GM12878 (cell line): ENCODE results near the gene PHEX. TPM values are rescaled to one million over a fixed set of nuclear protein-coding genes. Genes with fewer than 3 reads are reported as not detected.

ENCODE experiments used
- ATAC-seq: fragments of 200-7000 bp; cut with Tn5 transposase; 3 replicates; pipeline ENCODE4 v1.9.1; 2020; ENCODE audit warnings: mild to moderate bottlenecking, moderate library complexity
- BruUV-seq: library from RNA; stranded (reverse); fragments of 400-500 nt; replicated peaks from 2 replicates; lab custom pipeline; 2021; lab: Mats Ljungman, UMichigan
- CTCF ChIA-PET: fragments of 300-600 bp; sonication (Branson Sonifier 250); formaldehyde crosslinking; extraction: SDS; loops from one replicate; lab custom pipeline; 2021; ENCODE audit warnings: inconsistent platforms; lab: Yijun Ruan, JAX
- POLR2A ChIA-PET: fragments of 350-600 bp; formaldehyde crosslinking; extraction: SDS; loops from one replicate; lab custom pipeline; 2021; ENCODE audit warnings: inconsistent platforms; lab: Charles Lee
- RAD21 ChIA-PET: fragments of 300-600 bp; sonication (Branson Sonifier 250); formaldehyde crosslinking; loops from one replicate; lab custom pipeline; 2023; ENCODE audit warnings: antibody characterized with exemption; ENCODE audit not compliant: unreplicated experiment; lab: Charles Lee
- SMC1A ChIA-PET: fragments of 300-600 bp; sonication (Branson Sonifier 250); formaldehyde crosslinking; loops from one replicate; lab custom pipeline; 2023; ENCODE audit not compliant: unreplicated experiment, uncharacterized antibody; lab: Charles Lee
- DNase-seq: peaks from one replicate; pipeline ENCODE4 v3.0.0-alpha.2; 2011; ENCODE audit warnings: low read depth, low spot score
- FAIRE-seq: peaks from 3 replicates; lab custom pipeline; 2011; peaks lifted over from hg19 to GRCh38; lab: Jason Lieb, UNC
- H2AFZ ChIP-seq: 2 replicates; pipeline ENCODE4 v1.6.0; 2011; ENCODE audit warnings: low read depth, low read length, control low read depth; ENCODE audit not compliant: control insufficient read depth
- H3K27ac ChIP-seq: 2 replicates; pipeline ENCODE4 v1.5.1; 2011; ENCODE audit warnings: control low read depth; ENCODE audit not compliant: control insufficient read depth, insufficient read depth
- H3K27me3 ChIP-seq, 2 experiments: replicated peaks in 1 of 2; 2 replicates each; pipeline versions ENCODE4 v1.6.0 to v1.6.1; 2011; ENCODE audit warnings: low read length in 1 of 2; ENCODE audit not compliant: control insufficient read depth in 2 of 2, insufficient read depth in 2 of 2
- H3K36me3 ChIP-seq, 2 experiments: 2 replicates each; pipeline ENCODE4 v1.5.1; 2011; ENCODE audit warnings: low read length in 1 of 2; ENCODE audit not compliant: control insufficient read depth in 2 of 2, insufficient read depth in 2 of 2
- H3K4me1 ChIP-seq: 2 replicates; pipeline ENCODE4 v1.6.1; 2011; ENCODE audit warnings: mild to moderate bottlenecking, low read length, moderate library complexity, mixed read lengths; ENCODE audit not compliant: control insufficient read depth, insufficient read depth
- H3K4me2 ChIP-seq: 2 replicates; pipeline ENCODE4 v1.6.0; 2011; ENCODE audit warnings: control low read depth; ENCODE audit not compliant: control insufficient read depth, insufficient read depth
- H3K4me3 ChIP-seq: fragments of 200-600 bp; sonication (generic); 2 replicates; pipeline ENCODE4 v1.5.1; 2016
- H3K79me2 ChIP-seq: 2 replicates; pipeline ENCODE4 v1.6.0; 2011; ENCODE audit warnings: low read length; ENCODE audit not compliant: control insufficient read depth, insufficient read depth
- H3K9ac ChIP-seq: 2 replicates; pipeline ENCODE4 v1.8.0; 2011; ENCODE audit warnings: low read length, control low read depth, mixed read lengths; ENCODE audit not compliant: control insufficient read depth, insufficient read depth
- H3K9me3 ChIP-seq: replicated peaks from 3 replicates; pipeline ENCODE4 v1.5.1; 2011; ENCODE audit warnings: mild to moderate bottlenecking, low read length; ENCODE audit not compliant: control insufficient read depth, insufficient read depth
- H4K20me1 ChIP-seq: 2 replicates; pipeline ENCODE4 v1.6.0; 2011; ENCODE audit not compliant: control insufficient read depth, insufficient read depth
- BACH1 ChIP-seq: fragments of 450-650 bp; IDR thresholded peaks from 2 replicates; pipeline ENCODE4 v1.6.1; 2017; ENCODE audit warnings: mild to moderate bottlenecking, borderline replicate concordance
- CBFB ChIP-seq: IDR thresholded peaks from 2 replicates; pipeline ENCODE4 v1.6.1; 2016; ENCODE audit warnings: antibody characterized with exemption, low read depth
- ESRRA ChIP-seq: IDR thresholded peaks from 2 replicates; pipeline ENCODE4 v1.6.1; 2012; ENCODE audit warnings: mild to moderate bottlenecking, low read length, improper control_type of control experiment
- FOS ChIP-seq: IDR thresholded peaks from 3 replicates; pipeline ENCODE4 v1.6.1; 2011; ENCODE audit warnings: borderline replicate concordance; ENCODE audit not compliant: insufficient read length; ENCODE audit errors: extremely low read depth
- IKZF2 ChIP-seq, 2 experiments: fragments of 450-650 bp; IDR thresholded peaks; 2 replicates each; pipeline ENCODE4 v1.6.1; 2017; ENCODE audit warnings: mild to moderate bottlenecking in 2 of 2, moderate library complexity in 2 of 2
- IRF3 ChIP-seq: fragments of 450-650 bp; IDR thresholded peaks from 2 replicates; pipeline ENCODE4 v1.6.1; 2014; ENCODE audit warnings: mild to moderate bottlenecking
- IRF4 ChIP-seq: IDR thresholded peaks from 2 replicates; pipeline ENCODE4 v1.6.1; 2011; ENCODE audit warnings: low read depth, low read length
- IRF5 ChIP-seq: fragments of 450-650 bp; IDR thresholded peaks from 2 replicates; pipeline ENCODE4 v1.6.1; 2017; ENCODE audit warnings: borderline replicate concordance
- JUNB ChIP-seq: IDR thresholded peaks from 2 replicates; pipeline ENCODE4 v1.6.1; 2016; ENCODE audit warnings: antibody characterized with exemption, mild to moderate bottlenecking
- KDM1A ChIP-seq: fragments of 200-600 bp; sonication (generic); IDR thresholded peaks from 2 replicates; pipeline ENCODE4 v1.6.1; 2016; ENCODE audit warnings: borderline replicate concordance
- NFYB ChIP-seq: IDR thresholded peaks from 2 replicates; pipeline ENCODE4 v1.6.1; 2011; ENCODE audit warnings: low read depth, mild to moderate bottlenecking, low read length, improper control_type of control experiment, moderate library complexity; ENCODE audit not compliant: insufficient read depth
- RBBP5 ChIP-seq: fragments of 200-600 bp; sonication (generic); conservative IDR thresholded peaks from 2 replicates; pipeline ENCODE4 v1.6.1; 2016
- STAT1 ChIP-seq: fragments of 450-650 bp; conservative IDR thresholded peaks from 2 replicates; pipeline ENCODE4 v1.6.1; 2014; ENCODE audit warnings: antibody characterized with exemption, mild to moderate bottlenecking
- ZNF384 ChIP-seq: IDR thresholded peaks from 2 replicates; pipeline ENCODE4 v1.6.1; 2012; ENCODE audit warnings: low read depth, mild to moderate bottlenecking, low read length, improper control_type of control experiment, borderline replicate concordance
- WGBS: methylation state at CpG from one replicate; pipeline ENCODE4 v1.1.6; 2016; ENCODE audit warnings: low lambda C conversion rate; ENCODE audit not compliant: insufficient replicate concordance, insufficient coverage; ENCODE audit errors: missing lambda C conversion rate; 5-methylcytosine and 5-hydroxymethylcytosine counted together
- in situ Hi-C: fragments of 300-500 bp; cut with MboI; formaldehyde crosslinking; loops from 9 replicates; pipeline ENCODE4 v1.14.3; 2018; ENCODE audit warnings: mixed read lengths
- intact Hi-C: fragments of 100-400 bp; cut with micrococcal nuclease; formaldehyde crosslinking; loops from one replicate; pipeline ENCODE4 v1.14.2; 2022; ENCODE audit not compliant: unreplicated experiment
- polyA plus RNA-seq, 11 experiments: library from polyadenylated mRNA; depleted of rRNA in 4 of 11; unstranded in 6 of 11; stranded (reverse) in 5 of 11; fragments of >200 nt; fragmentation: Nextera tagmentation in 4 of 11; fragmentation: Illumina TruSeq in 1 of 11; extraction: Ambion mirVana in 4 of 11; extraction: Trizol in 1 of 11; gene quantifications; 1 replicate in 1 of 11; 2 replicates in 10 of 11; pipeline versions ENCODE4 v1.2.1 to v1.2.3, GENCODE V29; 2011 to 2016; ENCODE audit warnings: inconsistent platforms in 2 of 11, missing spikeins in 2 of 11, low read depth in 1 of 11
- total RNA-seq, 4 experiments: library from RNA; depleted of rRNA in 3 of 4; stranded (reverse); fragments of >200 nt in 3 of 4; fragmentation: Illumina TruSeq in 1 of 4; extraction: Trizol in 1 of 4; gene quantifications; 2 replicates each; pipeline versions ENCODE4 v1.2.1 to v1.2.3, GENCODE V29; 2013 to 2021

Gene PHEX
- total and polyA plus RNA-seq, 10 of the 15 experiments (the other 5 are each of a cell fraction or from before 2014, with no cell fraction given): 0.12 to 97.2 (median 0.55) TPM

GRCh38 chrX:22273714-22274317 lies 241.7 kb downstream of the PHEX start:
- ChIA-PET CTCF (no interaction called here), SMC1A (no interaction called here), POLR2A (no interaction called here), RAD21 (no interaction called here)
- ATAC-seq (no peak), FAIRE-seq (no peak), DNase-seq (no peak)
- H2AFZ ChIP-seq: no peak overlapping the region
- no peak overlapping the region for H3K4me3 ChIP-seq
- no peaks in the 10 kb centered on the region for H3K4me1 ChIP-seq
- no peak overlapping the region for H3K4me2 ChIP-seq
- H3K36me3 ChIP-seq: no peaks in the 10 kb centered on the region
- intact Hi-C loops: no loop called here
- H3K27me3 ChIP-seq: no peaks in the 10 kb centered on the region
- no peaks in the 10 kb centered on the region for H3K9me3 ChIP-seq
- H3K27ac ChIP-seq: no peak overlapping the region
- WGBS: 49% methylated on average over 15 of the region's 15 CpGs
- no TSS peak for BruUV-seq
- TF ChIP-seq NFYB (no peak), CBFB (no peak), RBBP5 (no peak), IKZF2 (IDR thresholded peaks at IDR 0.05) (no peak), JUNB (no peak), ZNF384 (no peak), KDM1A (no peak), IRF4 (no peak), FOS (no peak), STAT1 (no peak), ESRRA (no peak), IRF5 (no peak), BACH1 (no peak), IRF3 (no peak)
- H4K20me1 ChIP-seq: no peaks in the 10 kb centered on the region
- in situ Hi-C loops: no loop called here
- no peak overlapping the region for H3K9ac ChIP-seq
- no peaks in the 10 kb centered on the region for H3K79me2 ChIP-seq
